ENCODE data around the gene NFASC.

The NFASC gene

DNA sequence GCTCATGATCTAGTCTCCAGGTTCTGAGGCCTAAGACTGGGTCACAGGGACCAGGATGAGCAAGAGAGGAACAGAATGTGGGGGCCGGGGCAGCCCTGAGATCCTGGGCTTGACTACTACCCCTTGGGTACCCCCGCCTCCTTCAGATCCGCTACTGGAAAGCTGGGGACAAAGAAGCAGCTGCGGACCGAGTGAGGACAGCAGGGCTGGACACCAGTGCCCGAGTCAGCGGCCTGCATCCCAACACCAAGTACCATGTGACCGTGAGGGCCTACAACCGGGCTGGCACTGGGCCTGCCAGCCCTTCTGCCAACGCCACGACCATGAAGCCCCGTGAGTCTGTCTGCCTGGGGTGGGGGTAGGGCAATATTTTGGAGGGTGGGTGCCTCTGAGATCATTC is 201.1 kb downstream of the NFASC start:
- H3K4me3 ChIP-seq (ENCODE audit: extremely low read depth, insufficient read depth, low read length, poor library complexity, severe bottlenecking): no peak overlapping the region
- WGBS, 2 experiments (ENCODE audit: insufficient coverage in 2 of 2): 86 to 90% methylated on average over 8 to 9 of the region's 12 CpGs
- no peak overlapping the region for H3K27ac ChIP-seq (ENCODE audit: low read depth, low read length, severe bottlenecking)
- H3K9me3 ChIP-seq (ENCODE audit: control insufficient read depth, low read length): no peaks in the 10 kb centered on the region
- H3K4me1 ChIP-seq (ENCODE audit: control insufficient read depth, insufficient read depth, low read length, poor library complexity, severe bottlenecking): no peaks in the 10 kb centered on the region
- H3K36me3 ChIP-seq (ENCODE audit: control insufficient read depth, insufficient read depth, low read length): no peaks in the 10 kb centered on the region

DNA sequence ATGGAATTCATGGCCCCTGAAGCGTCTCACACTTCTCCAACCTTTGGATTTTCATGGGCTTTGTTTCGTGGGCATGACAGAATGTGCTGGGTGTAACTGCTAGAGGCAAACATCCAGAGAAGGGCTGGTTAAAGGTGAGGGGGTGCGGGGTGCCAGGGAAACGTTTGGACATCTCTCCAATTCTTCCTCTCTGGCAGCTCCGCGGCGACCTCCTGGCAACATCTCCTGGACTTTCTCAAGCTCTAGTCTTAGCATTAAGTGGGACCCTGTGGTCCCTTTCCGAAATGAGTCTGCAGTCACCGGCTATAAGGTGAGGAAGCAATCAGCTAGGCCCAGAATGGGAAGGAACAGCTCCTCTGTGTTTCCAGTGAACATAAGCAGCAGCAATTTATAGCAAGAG is 201.6 kb downstream of the NFASC start:
- no peaks in the 10 kb centered on the region for H3K4me1 ChIP-seq (ENCODE audit: control insufficient read depth, insufficient read depth, low read length, poor library complexity, severe bottlenecking)
- no peak overlapping the region for H3K27ac ChIP-seq (ENCODE audit: low read depth, low read length, severe bottlenecking)
- WGBS, 2 experiments (ENCODE audit: insufficient coverage in 2 of 2): 78 to 100% methylated on average over 5 to 9 of the region's 9 CpGs

More for the DNA sequence above, 201.6 kb downstream of the NFASC start:
- no peak overlapping the region for H3K4me3 ChIP-seq (ENCODE audit: extremely low read depth, insufficient read depth, low read length, poor library complexity, severe bottlenecking)
- no peaks in the 10 kb centered on the region for H3K36me3 ChIP-seq (ENCODE audit: control insufficient read depth, insufficient read depth, low read length)
- H3K9me3 ChIP-seq (ENCODE audit: control insufficient read depth, low read length): no peaks in the 10 kb centered on the region
